ENCODE results near the gene CDC42SE2.
"Not testable (repeated sequence)": the region's sequence is repeated elsewhere in the genome, so short reads cannot be mapped to it uniquely, and the experiment has no call there.

CDC42SE2 gene

DNA sequence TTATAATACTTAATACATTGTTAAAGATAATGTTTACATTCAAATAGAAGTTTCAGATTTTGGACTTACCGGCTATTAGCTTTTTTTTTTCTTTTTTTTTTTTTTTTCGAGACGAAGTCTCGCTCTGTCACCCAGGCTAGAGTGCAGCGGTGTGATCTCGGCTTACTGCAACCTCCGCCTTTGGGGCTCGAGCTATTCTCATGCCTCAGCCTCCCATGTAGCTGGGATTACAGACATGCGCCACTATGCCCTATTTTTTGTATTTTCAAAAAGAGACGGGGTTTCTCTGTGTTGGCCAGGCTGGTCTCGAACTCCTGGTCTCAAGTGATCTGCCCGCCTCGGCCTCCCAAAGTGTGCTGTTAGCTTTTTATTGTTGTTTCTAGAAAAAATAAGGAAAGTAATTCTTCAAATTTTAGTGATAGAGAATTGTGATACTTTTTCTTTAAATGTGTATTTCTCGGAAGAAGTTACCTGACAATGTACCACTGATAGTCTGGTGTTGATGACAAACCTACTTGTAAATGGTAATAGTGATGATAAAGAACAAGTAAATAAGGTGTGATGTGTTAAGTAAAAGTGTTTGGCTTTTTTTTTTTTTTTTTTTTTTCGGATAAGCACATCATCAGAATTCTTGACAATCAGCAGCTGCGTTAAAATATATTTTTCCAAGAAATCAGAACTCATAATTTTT is 2.7 kb downstream of the CDC42SE2 start:
- H3K27me3 ChIP-seq (ENCODE audit: control insufficient read depth, insufficient read depth, low read length), result no peaks in the 10 kb centered on the region
- H3K9ac ChIP-seq (ENCODE audit: low read length), result no peak overlapping the region
- H3K27ac ChIP-seq (ENCODE audit: low read depth, low read length), result no peak overlapping the region
- H3K4me1 ChIP-seq (ENCODE audit: control insufficient read depth, insufficient read depth, low read length), result no peaks in the 10 kb centered on the region
- H3K9me3 ChIP-seq (ENCODE audit: control insufficient read depth, insufficient read depth, low read depth, low read length), result no peaks in the 10 kb centered on the region
- no peaks in the 10 kb centered on the region for H3K36me3 ChIP-seq (ENCODE audit: control insufficient read depth, insufficient read depth, low read length)
- no peak overlapping the region for H3K4me3 ChIP-seq (ENCODE audit: low read depth, low read length)

DNA sequence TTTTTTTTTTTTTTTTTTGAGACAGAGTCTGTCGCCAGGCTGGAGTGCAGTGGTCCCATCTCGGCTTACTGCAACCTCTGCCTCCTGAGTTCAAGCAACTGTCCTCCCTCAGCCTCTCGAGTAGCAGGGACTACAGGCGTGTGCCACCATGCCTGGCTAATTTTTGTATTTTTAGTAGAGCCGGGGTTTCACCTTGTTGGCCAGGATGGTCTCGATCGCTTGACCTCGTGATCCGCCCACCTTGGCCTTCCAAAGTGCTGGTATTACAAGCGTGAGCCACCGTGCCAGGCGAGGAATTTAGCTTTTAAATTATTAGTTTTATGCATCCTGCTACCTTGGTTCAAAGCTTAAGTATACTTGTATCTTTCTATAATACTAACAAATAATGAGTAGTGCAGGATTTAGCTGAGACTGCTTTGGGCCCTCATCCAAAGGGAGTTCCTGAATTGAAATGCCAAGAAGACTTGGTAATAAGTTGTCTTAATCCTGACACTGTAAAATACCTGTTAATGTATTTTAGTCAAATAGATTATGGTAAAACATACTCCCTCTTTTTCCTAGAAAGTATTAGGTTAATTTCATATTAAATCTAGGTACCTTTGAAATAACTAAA is 5.0 kb downstream of the CDC42SE2 start:
- Histone ChIP-seq H3K4me3 (ENCODE audit: low read depth, low read length) (no peak overlapping the region), H3K9me3 (ENCODE audit: control insufficient read depth, insufficient read depth, low read depth, low read length) (no peaks in the 10 kb centered on the region), H3K9ac (ENCODE audit: low read length) (no peak overlapping the region), H3K4me1 (ENCODE audit: control insufficient read depth, insufficient read depth, low read length) (no peaks in the 10 kb centered on the region), H3K27ac (ENCODE audit: low read depth, low read length) (no peak overlapping the region), H3K27me3 (ENCODE audit: control insufficient read depth, insufficient read depth, low read length) (no peaks in the 10 kb centered on the region), H3K36me3 (ENCODE audit: control insufficient read depth, insufficient read depth, low read length) (no peaks in the 10 kb centered on the region)

DNA sequence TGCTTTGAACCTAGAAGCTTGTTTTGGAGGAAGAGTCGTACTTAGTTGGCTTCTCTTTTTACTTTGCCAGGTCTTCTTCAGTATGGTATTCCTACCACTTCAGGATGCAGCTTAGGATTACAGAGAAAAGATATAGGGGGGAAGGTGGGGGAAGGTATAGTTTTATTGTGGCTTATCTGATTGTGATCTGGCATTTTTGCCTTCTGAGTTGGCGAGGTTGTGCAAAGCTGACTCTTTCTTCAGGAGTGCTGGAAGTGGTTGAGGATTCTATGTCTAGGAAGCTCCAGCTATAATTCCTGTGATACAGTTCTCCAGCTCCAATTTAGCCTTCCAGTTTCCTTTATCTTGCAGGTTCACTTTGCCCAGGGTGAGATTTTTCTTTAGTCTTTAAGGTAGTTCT is 7.0 kb downstream of the CDC42SE2 start:
- H3K4me1 ChIP-seq (ENCODE audit: control insufficient read depth, insufficient read depth, low read length), result no peaks in the 10 kb centered on the region
- no peaks in the 10 kb centered on the region for H3K27me3 ChIP-seq (ENCODE audit: control insufficient read depth, insufficient read depth, low read length)
- no peaks in the 10 kb centered on the region for H3K9me3 ChIP-seq (ENCODE audit: control insufficient read depth, insufficient read depth, low read depth, low read length)
- H3K27ac ChIP-seq (ENCODE audit: low read depth, low read length), result no peak overlapping the region
- no peak overlapping the region for H3K9ac ChIP-seq (ENCODE audit: low read length)
- H3K4me3 ChIP-seq (ENCODE audit: low read depth, low read length), result no peak overlapping the region
- no peaks in the 10 kb centered on the region for H3K36me3 ChIP-seq (ENCODE audit: control insufficient read depth, insufficient read depth, low read length)

GRCh38 chr5:131271888-131272287 is 8.0 kb downstream of the CDC42SE2 start:
- H3K9ac ChIP-seq (ENCODE audit: low read length); H3K27ac ChIP-seq (ENCODE audit: low read depth, low read length): not testable (repeated sequence)

DNA sequence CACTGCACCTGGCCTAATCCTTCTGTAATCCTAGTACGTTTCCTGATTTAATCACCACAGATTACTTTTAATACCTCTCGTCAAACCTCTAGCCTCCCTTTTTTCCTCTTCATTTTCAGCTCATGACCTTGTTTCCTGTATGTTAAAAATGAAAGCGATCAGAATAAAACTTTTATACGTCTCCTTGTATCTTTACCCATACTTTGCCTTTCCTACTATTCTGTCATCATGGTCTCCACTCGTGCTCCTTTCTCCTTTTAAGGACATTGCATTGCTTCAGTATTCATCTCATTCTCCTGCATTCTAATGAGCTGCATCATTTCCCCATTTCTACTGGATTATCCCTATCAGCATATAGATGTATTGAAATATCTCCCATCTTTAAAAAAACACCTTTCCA is 8.5 kb downstream of the CDC42SE2 start:
- Histone ChIP-seq H3K4me1 (ENCODE audit: control insufficient read depth, insufficient read depth, low read length) (no peaks in the 10 kb centered on the region), H3K27ac (ENCODE audit: low read depth, low read length) (no peak overlapping the region), H3K27me3 (ENCODE audit: control insufficient read depth, insufficient read depth, low read length) (no peaks in the 10 kb centered on the region), H3K9me3 (ENCODE audit: control insufficient read depth, insufficient read depth, low read depth, low read length) (no peaks in the 10 kb centered on the region), H3K4me3 (ENCODE audit: low read depth, low read length) (no peak overlapping the region), H3K9ac (ENCODE audit: low read length) (no peak overlapping the region), H3K36me3 (ENCODE audit: control insufficient read depth, insufficient read depth, low read length) (no peaks in the 10 kb centered on the region)

More at GRCh38 chr5:131271888-131272287, 8.0 kb downstream of the CDC42SE2 start:
- not testable (repeated sequence) for H3K4me1 ChIP-seq (ENCODE audit: control insufficient read depth, insufficient read depth, low read length); H3K36me3 ChIP-seq (ENCODE audit: control insufficient read depth, insufficient read depth, low read length); H3K9me3 ChIP-seq (ENCODE audit: control insufficient read depth, insufficient read depth, low read depth, low read length); H3K4me3 ChIP-seq (ENCODE audit: low read depth, low read length); H3K27me3 ChIP-seq (ENCODE audit: control insufficient read depth, insufficient read depth, low read length)

DNA sequence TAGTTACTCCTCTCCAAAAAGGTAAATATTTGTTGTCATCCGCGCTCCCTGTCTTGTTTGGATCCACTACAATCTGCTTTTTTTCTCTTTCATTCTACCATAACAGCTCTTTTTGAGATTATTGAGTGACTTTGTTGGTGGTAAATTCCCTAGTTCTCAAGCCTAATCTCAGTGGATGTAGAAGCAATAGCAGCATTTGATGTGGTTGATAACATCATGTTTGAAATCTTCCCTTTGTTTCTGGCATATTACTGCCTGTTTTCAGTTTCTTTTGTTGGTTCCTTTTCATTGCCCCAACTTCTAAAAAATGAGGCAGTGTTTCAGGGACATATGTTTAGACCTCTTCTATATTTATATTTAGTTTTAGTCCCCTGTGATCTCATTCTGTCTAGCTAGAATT is 8.9 kb downstream of the CDC42SE2 start:
- no peak overlapping the region for H3K4me3 ChIP-seq (ENCODE audit: low read depth, low read length)
- no peaks in the 10 kb centered on the region for H3K36me3 ChIP-seq (ENCODE audit: control insufficient read depth, insufficient read depth, low read length)
- no peaks in the 10 kb centered on the region for H3K9me3 ChIP-seq (ENCODE audit: control insufficient read depth, insufficient read depth, low read depth, low read length)
- no peaks in the 10 kb centered on the region for H3K27me3 ChIP-seq (ENCODE audit: control insufficient read depth, insufficient read depth, low read length)
- H3K27ac ChIP-seq (ENCODE audit: low read depth, low read length), result no peak overlapping the region
- no peak overlapping the region for H3K9ac ChIP-seq (ENCODE audit: low read length)
- H3K4me1 ChIP-seq (ENCODE audit: control insufficient read depth, insufficient read depth, low read length), result no peaks in the 10 kb centered on the region

DNA sequence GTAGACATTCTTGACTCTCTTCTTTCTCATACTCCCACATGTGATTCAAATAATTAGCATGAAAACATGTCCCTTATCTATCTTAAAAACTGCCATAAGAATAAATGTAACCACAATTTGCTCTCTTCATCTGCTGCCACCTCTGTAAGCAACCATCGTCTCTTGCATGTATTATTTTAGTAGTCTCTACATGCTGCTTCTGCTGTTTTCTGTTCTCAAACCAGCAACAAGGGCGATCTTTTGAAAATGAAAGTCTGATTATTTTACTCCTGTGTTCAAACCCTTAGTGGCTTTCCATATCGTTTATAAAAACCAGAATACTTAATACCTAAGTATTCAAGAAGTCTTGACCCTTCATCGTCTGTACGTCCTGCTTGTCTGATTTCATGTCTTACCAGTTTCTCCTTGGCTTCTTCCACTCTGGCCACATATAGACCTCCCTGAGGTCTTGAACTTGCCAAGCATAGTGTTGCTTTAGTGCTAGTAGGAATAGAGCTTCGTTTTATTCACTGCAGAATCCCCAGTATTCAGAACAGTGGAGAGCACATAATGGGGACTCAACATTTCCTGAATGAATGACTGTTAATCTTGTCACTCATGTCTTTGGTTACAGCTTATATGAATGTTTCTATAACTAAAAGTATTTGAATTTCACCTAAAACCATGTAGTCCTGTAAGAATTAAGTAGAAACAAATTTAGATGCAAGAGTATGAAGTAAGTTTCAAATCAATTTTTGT is 10.6 kb downstream of the CDC42SE2 start:
- Histone ChIP-seq H3K9ac (ENCODE audit: low read length) (no peak overlapping the region), H3K4me1 (ENCODE audit: control insufficient read depth, insufficient read depth, low read length) (no peaks in the 10 kb centered on the region), H3K4me3 (ENCODE audit: low read depth, low read length) (no peak overlapping the region), H3K9me3 (ENCODE audit: control insufficient read depth, insufficient read depth, low read depth, low read length) (no peaks in the 10 kb centered on the region; the same call in 1 of the 2 replicates), H3K36me3 (ENCODE audit: control insufficient read depth, insufficient read depth, low read length) (no peaks in the 10 kb centered on the region), H3K27me3 (ENCODE audit: control insufficient read depth, insufficient read depth, low read length) (no peaks in the 10 kb centered on the region), H3K27ac (ENCODE audit: low read depth, low read length) (no peak overlapping the region)

- Histone ChIP-seq H3K4me1 (ENCODE audit: control insufficient read depth, insufficient read depth, low read length) (no peaks in the 10 kb centered on the region), H3K36me3 (ENCODE audit: control insufficient read depth, insufficient read depth, low read length) (no peaks in the 10 kb centered on the region), H3K27ac (ENCODE audit: low read depth, low read length) (no peak overlapping the region), H3K9ac (ENCODE audit: low read length) (no peak overlapping the region), H3K4me3 (ENCODE audit: low read depth, low read length) (no peak overlapping the region), H3K27me3 (ENCODE audit: control insufficient read depth, insufficient read depth, low read length) (no peaks in the 10 kb centered on the region), H3K9me3 (ENCODE audit: control insufficient read depth, insufficient read depth, low read depth, low read length) (no peaks in the 10 kb centered on the region; the same call in 1 of the 2 replicates)
Measured at GRCh38 chr5:131276072-131276471, 12.2 kb downstream of the CDC42SE2 start.

DNA sequence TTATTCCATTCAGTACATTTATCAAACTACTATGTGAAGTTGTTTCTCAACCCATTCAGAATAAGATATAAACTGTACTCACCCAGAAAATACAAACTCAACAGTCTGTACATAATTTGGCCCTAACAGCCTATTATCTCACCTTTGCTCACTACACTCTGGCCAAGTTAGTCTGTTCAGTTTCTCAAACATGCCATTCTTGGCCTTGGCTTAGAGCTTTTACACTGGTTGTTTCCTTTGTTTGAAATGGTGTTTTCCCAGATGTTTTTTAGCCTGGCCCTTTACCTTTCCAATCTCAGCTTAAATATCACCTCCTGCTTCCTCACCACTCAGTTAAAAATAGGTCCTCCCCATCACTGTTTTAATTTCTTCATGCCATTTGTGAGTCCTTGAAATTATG is 13.6 kb downstream of the CDC42SE2 start:
- H3K4me1 ChIP-seq (ENCODE audit: control insufficient read depth, insufficient read depth, low read length), result no peaks in the 10 kb centered on the region
- H3K9ac ChIP-seq (ENCODE audit: low read length), result no peak overlapping the region
- H3K27ac ChIP-seq (ENCODE audit: low read depth, low read length), result no peak overlapping the region
- no peak overlapping the region for H3K4me3 ChIP-seq (ENCODE audit: low read depth, low read length)
- no peaks in the 10 kb centered on the region; the same call in 1 of the 2 replicates for H3K9me3 ChIP-seq (ENCODE audit: control insufficient read depth, insufficient read depth, low read depth, low read length)
- no peaks in the 10 kb centered on the region for H3K36me3 ChIP-seq (ENCODE audit: control insufficient read depth, insufficient read depth, low read length)
- H3K27me3 ChIP-seq (ENCODE audit: control insufficient read depth, insufficient read depth, low read length), result no peaks in the 10 kb centered on the region

DNA sequence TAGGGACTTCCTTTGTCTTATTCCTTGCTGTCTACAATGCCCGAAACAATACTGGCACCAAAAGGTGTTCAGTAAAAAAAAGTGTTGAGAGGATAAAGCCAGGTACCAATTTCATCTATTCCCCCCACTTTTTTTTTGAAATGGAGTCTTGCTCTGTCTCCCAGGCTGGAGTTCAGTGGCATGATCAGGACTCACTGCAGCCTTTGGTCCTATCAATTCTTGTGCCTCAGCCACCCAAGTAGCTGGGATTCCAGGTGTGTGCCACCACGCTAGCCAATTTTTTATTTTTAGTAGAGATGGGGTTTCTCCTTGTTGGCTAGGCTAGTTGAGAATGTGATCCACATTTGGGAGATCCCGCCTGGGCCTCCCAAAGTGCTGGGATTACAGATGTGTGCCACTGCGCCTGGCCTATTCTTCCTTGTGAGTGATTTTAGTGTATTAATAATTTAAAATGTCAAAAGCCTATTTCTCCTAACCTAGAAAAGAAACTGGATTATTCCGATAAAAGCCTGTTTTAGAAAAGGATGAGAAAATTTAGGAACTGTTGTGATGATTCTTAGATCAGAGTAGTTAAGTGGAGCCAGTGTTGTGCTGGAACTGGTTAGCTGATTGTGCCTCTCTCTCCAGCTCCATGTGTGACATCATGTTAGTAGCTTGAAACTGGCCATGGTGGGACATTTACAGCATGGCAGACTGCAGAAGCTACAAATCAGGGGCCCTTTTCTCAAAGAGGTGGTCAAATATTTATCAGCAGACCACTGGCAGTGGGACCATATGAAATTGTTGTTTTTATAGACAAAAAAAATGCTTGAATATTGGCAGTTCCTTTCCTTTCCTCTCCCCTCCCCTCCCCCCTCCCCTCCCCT is 14.3 kb downstream of the CDC42SE2 start:
- no peaks in the 10 kb centered on the region; the same call in 1 of the 2 replicates for H3K9me3 ChIP-seq (ENCODE audit: control insufficient read depth, insufficient read depth, low read depth, low read length)
- H3K9ac ChIP-seq (ENCODE audit: low read length), result no peak overlapping the region
- no peak overlapping the region for H3K4me3 ChIP-seq (ENCODE audit: low read depth, low read length)
- no peaks in the 10 kb centered on the region for H3K36me3 ChIP-seq (ENCODE audit: control insufficient read depth, insufficient read depth, low read length)
- H3K4me1 ChIP-seq (ENCODE audit: control insufficient read depth, insufficient read depth, low read length), result no peaks in the 10 kb centered on the region
- H3K27me3 ChIP-seq (ENCODE audit: control insufficient read depth, insufficient read depth, low read length), result no peaks in the 10 kb centered on the region
- no peak overlapping the region for H3K27ac ChIP-seq (ENCODE audit: low read depth, low read length)
